GM18508 (cell line): Measurements from ENCODE around the gene MLST8.
"Not testable (repeated sequence)": the region's sequence is repeated elsewhere in the genome, so short reads cannot be mapped to it uniquely, and the experiment has no call there.

Experiments used
- ATAC-seq: cut with Tn5 transposase; IDR thresholded peaks from one replicate; pipeline ENCODE4 v1.9.1; 2021; ENCODE audit warnings: moderate number of reproducible peaks; ENCODE audit not compliant: insufficient read depth, unreplicated experiment

MLST8 gene

GRCh38 chr16:2189252-2189893 lies 15.9 kb upstream of the MLST8 start:
- ATAC-seq, result no peak

GRCh38 chr16:2190002-2190658 lies 15.1 kb upstream of the MLST8 start:
- no peak for ATAC-seq

- no peak for ATAC-seq
These were observed 14.4 kb upstream of the MLST8 start for GRCh38 chr16:2190659-2191445.

- ATAC-seq, result no peak
These were observed 13.9 kb upstream of the MLST8 start for GRCh38 chr16:2191446-2191706.

GRCh38 chr16:2194166-2194834 lies 11.0 kb upstream of the MLST8 start:
- ATAC-seq, result no peak

- no peak for ATAC-seq
These were observed 10.4 kb upstream of the MLST8 start for GRCh38 chr16:2194852-2195321.

- no peak for ATAC-seq
These were observed 9.7 kb upstream of the MLST8 start for GRCh38 chr16:2195322-2196161.

- no peak for ATAC-seq
These were observed 8.9 kb upstream of the MLST8 start, which contains the start of gene CASKIN1 for GRCh38 chr16:2196162-2196980. Gene CASKIN1 (minus strand): TSS chr16:2196605. CDS start chr16:2196432, 173 bp downstream.

- ATAC-seq, result no peak
These were observed 8.2 kb upstream of the MLST8 start for GRCh38 chr16:2196981-2197511.

- ATAC-seq, result no peak
These were observed 7.5 kb upstream of the MLST8 start for GRCh38 chr16:2197765-2198164.

GRCh38 chr16:2198283-2198682 lies 7.0 kb upstream of the MLST8 start:
- no peak for ATAC-seq

- no peak for ATAC-seq
These were observed 6.2 kb upstream of the MLST8 start for GRCh38 chr16:2199095-2199494.

- no peak for ATAC-seq
These were observed 5.6 kb upstream of the MLST8 start for GRCh38 chr16:2199621-2200139.

GRCh38 chr16:2200313-2200712 lies 4.9 kb upstream of the MLST8 start:
- no peak for ATAC-seq

- ATAC-seq, result not testable (repeated sequence)
These were observed 2.0 kb upstream of the MLST8 start for GRCh38 chr16:2203119-2203688.

GRCh38 chr16:2204416-2205103 lies 694 bp upstream of the MLST8 start:
- no peak for ATAC-seq

- peak; percentile 6 for ATAC-seq
These were observed 686 bp downstream of the MLST8 start for GRCh38 chr16:2205967-2206313.

GRCh38 chr16:2206420-2206779 lies 1.1 kb downstream of the MLST8 start:
- ATAC-seq, result no peak
